OCI-LY1 (cell line): ENCODE data around the gene TMPRSS11D.

ENCODE experiments used
- H2AFZ ChIP-seq: fragments of 200-600 bp; sonication (generic), shearing (Covaris generic); 2 replicates; pipeline ENCODE4 v1.6.0; 2014; ENCODE audit warnings: antibody characterized with exemption, mild to moderate bottlenecking, low read length
- H3F3A ChIP-seq: fragments of 200-600 bp; sonication (generic), shearing (Covaris generic); 2 replicates; pipeline ENCODE4 v1.6.0; 2014; ENCODE audit warnings: mild to moderate bottlenecking, antibody characterized with exemption, low read length, moderate library complexity; ENCODE audit not compliant: insufficient read depth
- H3K27ac ChIP-seq: fragments of 200-600 bp; sonication (generic); 2 replicates; pipeline ENCODE4 v1.5.1; 2014; ENCODE audit warnings: low read length, mixed run types, mild to moderate bottlenecking, low read depth; ENCODE audit not compliant: poor library complexity, severe bottlenecking
- H3K27me3 ChIP-seq: fragments of 200-600 bp; sonication (generic); 2 replicates; pipeline ENCODE4 v1.6.0; 2014; ENCODE audit warnings: antibody characterized with exemption, mild to moderate bottlenecking, low read length, moderate library complexity; ENCODE audit not compliant: insufficient read depth
- H3K36me3 ChIP-seq: fragments of 200-600 bp; sonication (generic); 2 replicates; pipeline ENCODE4 v1.6.1; 2014; ENCODE audit warnings: mild to moderate bottlenecking, antibody characterized with exemption, low read length, moderate library complexity, mixed read lengths; ENCODE audit not compliant: insufficient read depth
- H3K4me1 ChIP-seq: fragments of 200-600 bp; sonication (generic); 2 replicates; pipeline ENCODE4 v1.5.1; 2014; ENCODE audit warnings: mild to moderate bottlenecking, low read length, moderate library complexity; ENCODE audit not compliant: insufficient read depth, severe bottlenecking
- H3K4me2 ChIP-seq: fragments of 200-600 bp; sonication (generic), shearing (Covaris generic); 2 replicates; pipeline ENCODE4 v1.6.1; 2014; ENCODE audit warnings: low read length
- H3K4me3 ChIP-seq: fragments of 200-600 bp; sonication (generic); 2 replicates; pipeline ENCODE4 v1.5.1; 2014; ENCODE audit warnings: low read length, low read depth, mild to moderate bottlenecking, mixed read lengths; ENCODE audit not compliant: poor library complexity, severe bottlenecking
- H3K79me2 ChIP-seq: fragments of 200-600 bp; shearing (Covaris generic); 2 replicates; pipeline ENCODE4 v1.6.1; 2016; ENCODE audit warnings: mixed run types, low read length, mixed read lengths; ENCODE audit not compliant: insufficient read depth
- H3K9ac ChIP-seq: fragments of 200-600 bp; sonication (generic), shearing (Covaris generic); 2 replicates; pipeline ENCODE4 v1.6.1; 2014; ENCODE audit warnings: mild to moderate bottlenecking, low read length, mixed read lengths
- H3K9me2 ChIP-seq: fragments of 200-600 bp; sonication (generic), shearing (Covaris generic); 2 replicates; pipeline ENCODE4 v1.6.1; 2014; ENCODE audit warnings: low read depth, mild to moderate bottlenecking, low read length, mixed read lengths
- H3K9me3 ChIP-seq: fragments of 200-600 bp; shearing (Covaris generic); 2 replicates; pipeline ENCODE4 v1.6.1; 2014; ENCODE audit warnings: low read length, mixed read lengths
- H4K20me1 ChIP-seq: fragments of 200-600 bp; sonication (generic), shearing (Covaris generic); 2 replicates; pipeline ENCODE4 v1.6.0; 2016; ENCODE audit warnings: mild to moderate bottlenecking, low read length; ENCODE audit not compliant: insufficient read depth
- EZH2 ChIP-seq: fragments of 200-600 bp; sonication (generic), shearing (Covaris generic); IDR thresholded peaks from 2 replicates; pipeline ENCODE4 v1.8.0; 2017; ENCODE audit warnings: borderline replicate concordance, mixed run types, mild to moderate bottlenecking, antibody characterized with exemption, low read length, moderate library complexity, mixed read lengths
- TF ChIP-seq, protein P1 (sequence below): fragments of 200-600 bp; sonication (generic), shearing (Covaris generic); IDR thresholded peaks from 2 replicates; pipeline ENCODE4 v1.5.1; 2017; ENCODE audit warnings: mild to moderate bottlenecking, antibody characterized with exemption, low read length, moderate library complexity, mixed read lengths

TMPRSS11D gene

DNA sequence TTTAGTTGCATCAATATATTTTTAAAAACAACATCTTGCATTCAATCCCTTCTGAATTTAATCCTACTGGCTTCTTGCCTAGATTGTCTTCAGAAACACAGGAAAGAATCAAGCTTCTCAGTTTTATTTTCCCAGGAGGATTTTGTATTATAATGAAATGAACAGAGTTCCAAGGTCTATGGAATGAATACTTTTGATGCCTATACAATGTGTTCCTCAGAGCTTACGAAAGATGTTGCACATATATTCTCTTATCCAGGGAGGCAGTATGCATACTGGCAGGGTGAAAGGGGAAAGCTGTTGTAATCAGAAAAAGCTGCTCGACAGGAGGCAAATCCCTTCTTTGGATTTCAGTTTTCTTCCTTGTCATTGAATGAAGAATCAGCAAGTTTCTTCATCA, 8.8 kb downstream of the TMPRSS11D start:
- Histone ChIP-seq H3K79me2 (no peaks in the 10 kb centered on the region), H3K9ac (no peak overlapping the region), H3K9me3 (no peaks in the 10 kb centered on the region), H3K4me2 (no peak overlapping the region), H3K27me3 (no peaks in the 10 kb centered on the region), H3K9me2 (no peaks in the 10 kb centered on the region), H4K20me1 (no peaks in the 10 kb centered on the region), H3K36me3 (no peaks in the 10 kb centered on the region), H2AFZ (no peak overlapping the region), H3F3A (no peaks in the 10 kb centered on the region), H3K27ac (no peak overlapping the region), H3K4me3 (no peak overlapping the region), H3K4me1 (no peaks in the 10 kb centered on the region)
- TF ChIP-seq, protein P1, sequence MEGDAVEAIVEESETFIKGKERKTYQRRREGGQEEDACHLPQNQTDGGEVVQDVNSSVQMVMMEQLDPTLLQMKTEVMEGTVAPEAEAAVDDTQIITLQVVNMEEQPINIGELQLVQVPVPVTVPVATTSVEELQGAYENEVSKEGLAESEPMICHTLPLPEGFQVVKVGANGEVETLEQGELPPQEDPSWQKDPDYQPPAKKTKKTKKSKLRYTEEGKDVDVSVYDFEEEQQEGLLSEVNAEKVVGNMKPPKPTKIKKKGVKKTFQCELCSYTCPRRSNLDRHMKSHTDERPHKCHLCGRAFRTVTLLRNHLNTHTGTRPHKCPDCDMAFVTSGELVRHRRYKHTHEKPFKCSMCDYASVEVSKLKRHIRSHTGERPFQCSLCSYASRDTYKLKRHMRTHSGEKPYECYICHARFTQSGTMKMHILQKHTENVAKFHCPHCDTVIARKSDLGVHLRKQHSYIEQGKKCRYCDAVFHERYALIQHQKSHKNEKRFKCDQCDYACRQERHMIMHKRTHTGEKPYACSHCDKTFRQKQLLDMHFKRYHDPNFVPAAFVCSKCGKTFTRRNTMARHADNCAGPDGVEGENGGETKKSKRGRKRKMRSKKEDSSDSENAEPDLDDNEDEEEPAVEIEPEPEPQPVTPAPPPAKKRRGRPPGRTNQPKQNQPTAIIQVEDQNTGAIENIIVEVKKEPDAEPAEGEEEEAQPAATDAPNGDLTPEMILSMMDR, result no peak
- no peak for TF ChIP-seq EZH2

DNA sequence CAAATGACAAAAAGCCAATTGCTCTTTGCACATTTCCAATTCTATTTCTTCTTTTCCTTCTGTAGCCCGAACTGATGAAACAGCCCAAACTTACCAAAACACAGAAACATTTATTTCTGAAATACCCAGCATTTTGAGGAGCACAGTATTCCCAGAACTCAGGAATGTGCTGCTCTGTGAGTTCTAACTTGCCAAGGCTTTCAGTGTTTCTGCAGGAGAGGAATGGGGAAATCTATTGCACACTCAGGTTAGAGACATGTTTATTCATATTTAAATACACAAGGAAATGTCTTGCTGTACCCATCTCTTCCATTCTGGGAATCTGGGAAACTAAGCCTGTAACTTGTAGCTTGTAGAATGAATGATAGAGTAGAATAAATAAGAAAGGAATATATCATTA, 10.7 kb downstream of the TMPRSS11D start:
- Histone ChIP-seq H3K4me3 (no peak overlapping the region), H3K27ac (no peak overlapping the region), H2AFZ (no peak overlapping the region), H3K4me1 (no peaks in the 10 kb centered on the region), H3K79me2 (no peaks in the 10 kb centered on the region), H3K9me3 (no peaks in the 10 kb centered on the region), H3K9ac (no peak overlapping the region), H3K4me2 (no peak overlapping the region), H3K36me3 (no peaks in the 10 kb centered on the region), H3F3A (no peaks in the 10 kb centered on the region), H4K20me1 (no peaks in the 10 kb centered on the region), H3K27me3 (no peaks in the 10 kb centered on the region), H3K9me2 (no peaks in the 10 kb centered on the region)
- TF ChIP-seq, protein P1, result no peak
- TF ChIP-seq EZH2, result no peak

DNA sequence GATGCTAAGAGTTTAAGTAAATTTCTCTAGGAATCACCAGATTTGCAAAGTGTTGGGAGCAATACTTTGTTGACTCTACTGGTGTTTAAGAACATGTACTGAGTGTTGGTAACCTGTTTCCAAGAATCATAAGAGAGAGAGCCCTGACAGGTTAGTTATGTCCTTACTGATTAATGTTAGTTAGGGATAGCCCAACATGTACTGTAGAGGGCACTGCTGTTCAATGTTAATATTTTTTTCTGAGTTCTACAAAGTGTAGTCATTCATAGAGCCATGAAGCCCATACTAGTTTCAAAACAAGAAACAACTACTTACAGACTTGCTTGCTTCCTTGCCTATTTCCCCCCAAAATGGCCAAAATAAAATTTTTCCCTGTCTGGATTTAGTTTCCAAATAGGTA, 11.9 kb downstream of the TMPRSS11D start:
- Histone ChIP-seq H3K4me1 (no peaks in the 10 kb centered on the region), H3F3A (no peaks in the 10 kb centered on the region), H3K9ac (no peak overlapping the region), H3K4me3 (no peak overlapping the region), H3K79me2 (no peaks in the 10 kb centered on the region), H4K20me1 (no peaks in the 10 kb centered on the region), H3K9me3 (no peaks in the 10 kb centered on the region), H3K36me3 (no peaks in the 10 kb centered on the region), H2AFZ (no peak overlapping the region), H3K27me3 (no peaks in the 10 kb centered on the region), H3K27ac (no peak overlapping the region), H3K9me2 (no peaks in the 10 kb centered on the region), H3K4me2 (no peak overlapping the region)
- TF ChIP-seq EZH2, result no peak
- TF ChIP-seq, protein P1, result peak; percentile 52
